Gastrocnemius medialis (tissue), 4 donors: ENCODE measurements around the gene KRTAP9-6.

Source experiments
- CTCF ChIP-seq, 5 experiments: fragments of 450-650 bp in 3 of 5; fragments of 200-600 bp in 2 of 5; sonication (generic) in 2 of 5; IDR thresholded peaks in 4 of 5; conservative IDR thresholded peaks in 1 of 5; 1 replicate in 4 of 5; 2 replicates in 1 of 5; pipeline ENCODE4 v1.5.1; 2016 to 2019; ENCODE audit warnings: antibody characterized with exemption in 5 of 5, mild to moderate bottlenecking in 3 of 5, moderate library complexity in 3 of 5
- POLR2A ChIP-seq, 2 donors: fragments of 450-650 bp; IDR thresholded peaks; one replicate each; pipeline ENCODE4 v1.6.1; 2017; ENCODE audit warnings: antibody characterized with exemption in 2 of 2, mild to moderate bottlenecking in 2 of 2, moderate library complexity in 2 of 2

GRCh38 chr17:41251261-41251660 lies 13.9 kb upstream of the KRTAP9-6 start:
- no peak for TF ChIP-seq POLR2A (IDR thresholded peaks at IDR 0.05)
- no peak for TF ChIP-seq CTCF (IDR thresholded peaks at IDR 0.05 in 4 of 5, conservative IDR thresholded peaks at IDR 0.05 in 1 of 5)
